Measurements from ENCODE around the gene PRKN.

The PRKN gene

DNA sequence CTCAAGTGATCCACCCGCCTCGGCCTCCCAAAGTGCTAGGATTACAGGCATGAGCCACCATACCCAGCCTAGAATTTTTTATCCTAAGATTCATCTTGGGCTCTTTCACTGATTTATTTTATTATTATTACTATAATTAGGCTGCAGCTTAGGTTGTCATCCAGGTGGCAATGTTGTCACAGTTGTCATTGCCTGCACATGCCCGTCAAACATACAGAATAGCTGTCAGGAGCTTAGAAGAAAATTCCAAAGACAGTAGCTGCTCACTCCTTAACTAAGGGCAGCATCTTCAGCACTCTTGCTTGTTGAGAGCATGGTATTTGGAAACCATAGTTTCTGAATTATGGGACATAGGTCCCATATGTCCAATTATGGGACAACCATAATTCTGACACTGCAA, 1118.8 kb downstream of the PRKN start:
- Histone ChIP-seq H3K4me1 (ENCODE audit: insufficient read depth, low read length, severe bottlenecking) (no peaks in the 10 kb centered on the region), H4K20me1 (ENCODE audit: insufficient read depth, low read length) (no peaks in the 10 kb centered on the region), H3K27ac (ENCODE audit: low read depth, low read length, poor library complexity, severe bottlenecking) (no peak overlapping the region), H3K9me3 (ENCODE audit: low read length) (no peaks in the 10 kb centered on the region), H3K36me3 (ENCODE audit: insufficient read depth, low read length) (no peaks in the 10 kb centered on the region), H3K4me2 (ENCODE audit: low read length) (no peak overlapping the region), H3K9me2 (ENCODE audit: low read depth, low read length) (no peaks in the 10 kb centered on the region), H3K79me2 (ENCODE audit: insufficient read depth, low read length) (no peaks in the 10 kb centered on the region), H3K4me3 (ENCODE audit: low read depth, low read length, poor library complexity, severe bottlenecking) (no peak overlapping the region), H3K27me3 (ENCODE audit: insufficient read depth, low read length) (no peaks in the 10 kb centered on the region), H3F3A (ENCODE audit: insufficient read depth, low read length) (no peaks in the 10 kb centered on the region), H3K9ac (ENCODE audit: low read length) (no peak overlapping the region), H2AFZ (ENCODE audit: low read length) (no peak overlapping the region)
- TF ChIP-seq, protein P1, sequence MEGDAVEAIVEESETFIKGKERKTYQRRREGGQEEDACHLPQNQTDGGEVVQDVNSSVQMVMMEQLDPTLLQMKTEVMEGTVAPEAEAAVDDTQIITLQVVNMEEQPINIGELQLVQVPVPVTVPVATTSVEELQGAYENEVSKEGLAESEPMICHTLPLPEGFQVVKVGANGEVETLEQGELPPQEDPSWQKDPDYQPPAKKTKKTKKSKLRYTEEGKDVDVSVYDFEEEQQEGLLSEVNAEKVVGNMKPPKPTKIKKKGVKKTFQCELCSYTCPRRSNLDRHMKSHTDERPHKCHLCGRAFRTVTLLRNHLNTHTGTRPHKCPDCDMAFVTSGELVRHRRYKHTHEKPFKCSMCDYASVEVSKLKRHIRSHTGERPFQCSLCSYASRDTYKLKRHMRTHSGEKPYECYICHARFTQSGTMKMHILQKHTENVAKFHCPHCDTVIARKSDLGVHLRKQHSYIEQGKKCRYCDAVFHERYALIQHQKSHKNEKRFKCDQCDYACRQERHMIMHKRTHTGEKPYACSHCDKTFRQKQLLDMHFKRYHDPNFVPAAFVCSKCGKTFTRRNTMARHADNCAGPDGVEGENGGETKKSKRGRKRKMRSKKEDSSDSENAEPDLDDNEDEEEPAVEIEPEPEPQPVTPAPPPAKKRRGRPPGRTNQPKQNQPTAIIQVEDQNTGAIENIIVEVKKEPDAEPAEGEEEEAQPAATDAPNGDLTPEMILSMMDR (IDR thresholded peaks at IDR 0.05; ENCODE audit: low read length) = no peak
- no peak for TF ChIP-seq EZH2 (IDR thresholded peaks at IDR 0.05; ENCODE audit: borderline replicate concordance, low read length)

DNA sequence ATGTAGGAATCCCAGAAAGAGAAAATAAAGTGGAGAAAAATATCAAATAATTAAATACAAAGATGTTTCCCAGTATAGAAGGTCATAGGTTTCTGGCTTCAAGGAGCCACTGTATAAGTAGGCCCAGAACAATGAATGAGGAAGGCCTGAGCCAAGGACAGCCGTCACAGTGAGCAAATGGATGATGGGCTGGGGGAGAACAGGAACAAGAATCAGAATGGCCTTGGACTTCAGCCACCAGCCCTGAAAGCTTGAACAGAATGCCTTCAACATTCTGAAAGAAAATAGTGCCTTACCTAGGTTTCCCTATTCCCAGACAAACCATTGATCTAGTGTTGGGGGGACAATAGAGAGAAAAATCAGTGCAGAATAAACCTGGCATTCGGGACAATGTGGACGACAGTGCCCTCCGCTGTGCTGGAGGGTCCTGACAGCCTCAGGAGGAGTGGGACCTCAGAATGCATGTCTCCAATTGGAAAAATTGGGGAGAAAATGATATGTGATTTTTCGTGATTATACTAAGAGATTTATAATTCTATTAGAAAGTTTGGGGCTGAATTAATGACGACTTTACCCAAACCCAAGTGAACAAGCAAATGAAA, 1119.8 kb downstream of the PRKN start:
- TF ChIP-seq, protein P1 (IDR thresholded peaks at IDR 0.05; ENCODE audit: low read length) = no peak
- TF ChIP-seq EZH2 (IDR thresholded peaks at IDR 0.05; ENCODE audit: borderline replicate concordance, low read length) = no peak
- Histone ChIP-seq H3K79me2 (ENCODE audit: insufficient read depth, low read length) (no peaks in the 10 kb centered on the region), H3K27me3 (ENCODE audit: insufficient read depth, low read length) (no peaks in the 10 kb centered on the region), H3K4me2 (ENCODE audit: low read length) (no peak overlapping the region), H2AFZ (ENCODE audit: low read length) (no peak overlapping the region), H3K9me3 (ENCODE audit: low read length) (no peaks in the 10 kb centered on the region), H4K20me1 (ENCODE audit: insufficient read depth, low read length) (no peaks in the 10 kb centered on the region), H3F3A (ENCODE audit: insufficient read depth, low read length) (no peaks in the 10 kb centered on the region), H3K36me3 (ENCODE audit: insufficient read depth, low read length) (no peaks in the 10 kb centered on the region), H3K4me3 (ENCODE audit: low read depth, low read length, poor library complexity, severe bottlenecking) (no peak overlapping the region), H3K9ac (ENCODE audit: low read length) (no peak overlapping the region), H3K27ac (ENCODE audit: low read depth, low read length, poor library complexity, severe bottlenecking) (no peak overlapping the region), H3K9me2 (ENCODE audit: low read depth, low read length) (no peaks in the 10 kb centered on the region), H3K4me1 (ENCODE audit: insufficient read depth, low read length, severe bottlenecking) (no peaks in the 10 kb centered on the region)

DNA sequence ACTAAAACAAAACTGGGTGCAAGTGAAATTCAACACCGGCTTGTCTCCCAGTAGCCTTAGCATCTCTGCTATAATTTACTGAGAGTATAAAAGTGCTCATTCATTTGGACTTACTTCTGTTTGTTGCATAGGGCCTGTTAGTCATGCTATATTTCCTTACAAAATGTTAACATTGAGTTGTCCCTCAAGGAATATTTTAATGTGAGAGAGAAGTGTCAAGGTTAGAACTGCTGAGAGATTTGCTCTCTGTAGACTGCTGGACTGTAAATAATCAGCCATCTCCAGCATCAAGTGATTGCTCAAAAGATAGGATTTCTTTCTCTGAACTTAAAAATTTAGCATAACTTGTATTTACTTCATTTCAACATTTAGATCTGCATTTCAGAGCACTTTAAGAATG, 1125.2 kb downstream of the PRKN start:
- Histone ChIP-seq H3K9me2 (ENCODE audit: low read depth, low read length) (no peaks in the 10 kb centered on the region), H3K9me3 (ENCODE audit: low read length) (no peaks in the 10 kb centered on the region), H3K27ac (ENCODE audit: low read depth, low read length, poor library complexity, severe bottlenecking) (no peak overlapping the region), H3K27me3 (ENCODE audit: insufficient read depth, low read length) (no peaks in the 10 kb centered on the region), H3K4me1 (ENCODE audit: insufficient read depth, low read length, severe bottlenecking) (no peaks in the 10 kb centered on the region), H3K36me3 (ENCODE audit: insufficient read depth, low read length) (no peaks in the 10 kb centered on the region), H3K4me3 (ENCODE audit: low read depth, low read length, poor library complexity, severe bottlenecking) (no peak overlapping the region), H3K9ac (ENCODE audit: low read length) (no peak overlapping the region), H2AFZ (ENCODE audit: low read length) (no peak overlapping the region), H3F3A (ENCODE audit: insufficient read depth, low read length) (no peaks in the 10 kb centered on the region), H3K4me2 (ENCODE audit: low read length) (no peak overlapping the region), H3K79me2 (ENCODE audit: insufficient read depth, low read length) (no peaks in the 10 kb centered on the region), H4K20me1 (ENCODE audit: insufficient read depth, low read length) (no peaks in the 10 kb centered on the region)
- TF ChIP-seq, protein P1 (IDR thresholded peaks at IDR 0.05; ENCODE audit: low read length) = no peak
- no peak for TF ChIP-seq EZH2 (IDR thresholded peaks at IDR 0.05; ENCODE audit: borderline replicate concordance, low read length)

Measured in OCI-LY1 (cell line).